Ishikawa (cell line): ENCODE measurements around the gene MCF2L.

Experiments
- CEBPB ChIP-seq: IDR thresholded peaks from 2 replicates; pipeline ENCODE4 v1.6.1; 2012
- CREB1 ChIP-seq: IDR thresholded peaks from 2 replicates; pipeline ENCODE4 v1.6.1; 2012; ENCODE audit warnings: low read depth
- EGR1 ChIP-seq: IDR thresholded peaks from 2 replicates; pipeline ENCODE4 v1.6.1; 2012
- EP300 ChIP-seq: IDR thresholded peaks from 2 replicates; pipeline ENCODE4 v1.6.1; 2012; ENCODE audit warnings: borderline replicate concordance
- FOXM1 ChIP-seq: IDR thresholded peaks from 2 replicates; pipeline ENCODE4 v1.6.1; 2012; ENCODE audit warnings: low read depth, borderline replicate concordance
- NFIC ChIP-seq: IDR thresholded peaks from 2 replicates; pipeline ENCODE4 v1.6.1; 2012
- RAD21 ChIP-seq: IDR thresholded peaks from 2 replicates; pipeline ENCODE4 v1.6.1; 2012; ENCODE audit warnings: low read depth
- TAF1 ChIP-seq: IDR thresholded peaks from 2 replicates; pipeline ENCODE4 v1.6.1; 2012; ENCODE audit warnings: low read depth, mild to moderate bottlenecking
- TCF12 ChIP-seq: IDR thresholded peaks from 2 replicates; pipeline ENCODE4 v1.6.1; 2012; ENCODE audit warnings: low read depth
- TEAD4 ChIP-seq: IDR thresholded peaks from 2 replicates; pipeline ENCODE4 v1.6.1; 2012
- YY1 ChIP-seq: IDR thresholded peaks from 2 replicates; pipeline ENCODE4 v1.6.1; 2012; ENCODE audit warnings: low read depth
- ZBTB7A ChIP-seq: IDR thresholded peaks from 2 replicates; pipeline ENCODE4 v1.6.1; 2012; ENCODE audit warnings: low read depth
- TF ChIP-seq, protein P1 (sequence below): IDR thresholded peaks from 2 replicates; pipeline ENCODE4 v1.6.1; 2012
- TF ChIP-seq, protein P2 (sequence below): IDR thresholded peaks from 2 replicates; pipeline ENCODE4 v1.6.1; 2012
- TF ChIP-seq, protein P3 (sequence below): IDR thresholded peaks from 2 replicates; pipeline ENCODE4 v1.6.1; 2012; ENCODE audit warnings: low read depth, mild to moderate bottlenecking

Gene MCF2L

DNA sequence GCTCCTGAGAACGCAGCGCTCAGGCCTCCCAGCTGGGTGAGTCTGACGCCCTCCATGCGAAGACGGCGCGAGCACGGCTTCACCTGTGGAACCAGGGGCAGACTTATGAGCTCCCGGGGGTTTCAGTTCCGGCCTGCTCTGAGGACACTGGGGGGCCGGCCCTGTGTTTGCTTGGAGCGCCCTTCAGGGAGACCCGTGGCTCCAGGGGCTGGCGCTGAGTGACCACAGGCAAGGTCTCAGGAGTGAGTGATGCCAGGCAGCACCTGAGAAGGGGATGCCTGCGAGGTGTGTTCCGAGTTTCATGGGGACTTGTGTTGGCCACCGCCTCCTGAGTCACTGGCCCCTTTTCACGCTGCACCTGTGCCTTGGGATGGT, 4.5 kb downstream of the MCF2L start:
- TF ChIP-seq, protein P1, sequence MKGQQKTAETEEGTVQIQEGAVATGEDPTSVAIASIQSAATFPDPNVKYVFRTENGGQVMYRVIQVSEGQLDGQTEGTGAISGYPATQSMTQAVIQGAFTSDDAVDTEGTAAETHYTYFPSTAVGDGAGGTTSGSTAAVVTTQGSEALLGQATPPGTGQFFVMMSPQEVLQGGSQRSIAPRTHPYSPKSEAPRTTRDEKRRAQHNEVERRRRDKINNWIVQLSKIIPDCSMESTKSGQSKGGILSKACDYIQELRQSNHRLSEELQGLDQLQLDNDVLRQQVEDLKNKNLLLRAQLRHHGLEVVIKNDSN = no peak
- no peak for TF ChIP-seq NFIC

DNA sequence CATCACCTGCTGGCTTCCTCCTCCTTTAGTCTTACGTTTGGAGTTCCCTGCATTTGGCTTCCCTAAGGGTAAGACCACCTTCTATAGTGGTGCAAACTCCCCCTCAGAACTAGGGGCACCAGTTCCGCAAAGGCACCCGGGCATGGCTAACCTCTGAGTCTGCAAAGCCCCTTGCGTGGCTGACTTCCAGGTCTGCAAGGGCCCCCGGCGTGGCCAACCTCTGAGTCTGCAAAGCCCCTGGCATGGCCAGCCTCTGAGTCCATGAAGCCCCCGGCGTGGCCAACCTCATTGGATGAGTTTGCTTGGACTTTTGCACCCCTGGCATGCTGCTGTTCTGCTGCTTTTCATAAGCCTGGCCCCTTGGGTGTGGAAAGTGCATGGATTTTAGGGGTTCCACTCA, 5.1 kb downstream of the MCF2L start:
- TF ChIP-seq, protein P2, sequence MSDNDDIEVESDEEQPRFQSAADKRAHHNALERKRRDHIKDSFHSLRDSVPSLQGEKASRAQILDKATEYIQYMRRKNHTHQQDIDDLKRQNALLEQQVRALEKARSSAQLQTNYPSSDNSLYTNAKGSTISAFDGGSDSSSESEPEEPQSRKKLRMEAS = no peak
- TF ChIP-seq, protein P1 = no peak
- TF ChIP-seq TCF12 (no peak), YY1 (no peak), TAF1 (no peak), TEAD4 (no peak), FOXM1 (no peak), EP300 (no peak), CEBPB (no peak), NFIC (no peak), EGR1 (no peak), ZBTB7A (no peak), CREB1 (no peak), RAD21 (no peak)
- TF ChIP-seq, protein P3, sequence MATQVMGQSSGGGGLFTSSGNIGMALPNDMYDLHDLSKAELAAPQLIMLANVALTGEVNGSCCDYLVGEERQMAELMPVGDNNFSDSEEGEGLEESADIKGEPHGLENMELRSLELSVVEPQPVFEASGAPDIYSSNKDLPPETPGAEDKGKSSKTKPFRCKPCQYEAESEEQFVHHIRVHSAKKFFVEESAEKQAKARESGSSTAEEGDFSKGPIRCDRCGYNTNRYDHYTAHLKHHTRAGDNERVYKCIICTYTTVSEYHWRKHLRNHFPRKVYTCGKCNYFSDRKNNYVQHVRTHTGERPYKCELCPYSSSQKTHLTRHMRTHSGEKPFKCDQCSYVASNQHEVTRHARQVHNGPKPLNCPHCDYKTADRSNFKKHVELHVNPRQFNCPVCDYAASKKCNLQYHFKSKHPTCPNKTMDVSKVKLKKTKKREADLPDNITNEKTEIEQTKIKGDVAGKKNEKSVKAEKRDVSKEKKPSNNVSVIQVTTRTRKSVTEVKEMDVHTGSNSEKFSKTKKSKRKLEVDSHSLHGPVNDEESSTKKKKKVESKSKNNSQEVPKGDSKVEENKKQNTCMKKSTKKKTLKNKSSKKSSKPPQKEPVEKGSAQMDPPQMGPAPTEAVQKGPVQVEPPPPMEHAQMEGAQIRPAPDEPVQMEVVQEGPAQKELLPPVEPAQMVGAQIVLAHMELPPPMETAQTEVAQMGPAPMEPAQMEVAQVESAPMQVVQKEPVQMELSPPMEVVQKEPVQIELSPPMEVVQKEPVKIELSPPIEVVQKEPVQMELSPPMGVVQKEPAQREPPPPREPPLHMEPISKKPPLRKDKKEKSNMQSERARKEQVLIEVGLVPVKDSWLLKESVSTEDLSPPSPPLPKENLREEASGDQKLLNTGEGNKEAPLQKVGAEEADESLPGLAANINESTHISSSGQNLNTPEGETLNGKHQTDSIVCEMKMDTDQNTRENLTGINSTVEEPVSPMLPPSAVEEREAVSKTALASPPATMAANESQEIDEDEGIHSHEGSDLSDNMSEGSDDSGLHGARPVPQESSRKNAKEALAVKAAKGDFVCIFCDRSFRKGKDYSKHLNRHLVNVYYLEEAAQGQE = no peak

DNA sequence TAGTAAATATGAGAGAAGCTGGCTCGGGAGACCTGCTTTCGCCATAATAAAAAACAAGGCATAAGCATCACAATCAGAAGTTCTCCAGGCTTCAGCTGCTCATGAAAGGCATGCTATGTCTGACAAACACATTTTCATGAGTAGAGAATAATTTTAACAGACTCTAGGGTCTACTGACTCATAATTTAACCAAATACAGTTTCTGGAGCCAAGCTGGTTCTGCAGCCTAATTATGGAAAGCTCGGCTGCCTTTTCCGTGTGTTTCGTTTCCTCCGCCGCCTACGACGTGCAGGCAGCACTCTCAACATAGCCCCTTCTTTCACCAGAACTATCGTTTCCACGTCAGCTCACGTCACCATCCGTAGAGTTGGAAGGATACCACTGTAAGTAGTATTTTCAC, 5.7 kb downstream of the MCF2L start:
- TF ChIP-seq EGR1 (no peak), EP300 (no peak), ZBTB7A (no peak), YY1 (no peak), FOXM1 (no peak), TEAD4 (no peak), CEBPB (no peak), TCF12 (no peak), CREB1 (no peak), TAF1 (no peak), RAD21 (no peak), NFIC (no peak)
- TF ChIP-seq, protein P2 = no peak
- TF ChIP-seq, protein P3 = no peak
- TF ChIP-seq, protein P1 = no peak

DNA sequence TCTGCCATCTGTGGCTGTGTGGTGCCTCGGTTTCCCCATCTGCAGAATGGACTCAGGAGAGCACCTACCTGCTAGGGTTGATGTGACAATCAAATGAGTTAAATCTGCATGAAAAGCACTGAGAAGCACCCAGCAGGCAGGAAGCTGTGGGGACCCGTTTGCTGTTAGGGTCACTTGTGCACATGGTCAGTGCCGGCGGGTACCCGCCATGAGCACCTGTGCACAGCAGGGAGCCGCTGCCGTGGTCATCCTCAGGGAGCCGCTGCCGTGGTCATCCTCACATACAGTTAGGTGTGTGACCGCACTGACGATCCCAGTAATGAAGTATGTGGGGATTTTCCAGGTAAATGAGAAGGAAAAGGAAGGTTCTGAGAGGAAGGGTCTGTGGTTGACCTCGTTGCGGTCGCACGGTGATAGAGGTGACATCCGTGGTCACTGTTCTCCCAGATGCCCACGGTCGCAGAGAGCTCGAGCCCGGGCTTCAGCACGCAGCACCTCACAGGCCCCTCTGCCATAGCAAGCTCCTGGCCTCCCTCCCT, 6.5 kb downstream of the MCF2L start:
- TF ChIP-seq ZBTB7A = no peak
- TF ChIP-seq CEBPB = no peak
- no peak for TF ChIP-seq EP300
- TF ChIP-seq FOXM1 = no peak
- TF ChIP-seq, protein P3 = no peak
- no peak for TF ChIP-seq YY1
- TF ChIP-seq, protein P1 = no peak
- no peak for TF ChIP-seq EGR1
- TF ChIP-seq, protein P2 = no peak
- no peak for TF ChIP-seq TAF1
- TF ChIP-seq TEAD4 = no peak
- no peak for TF ChIP-seq RAD21
- no peak for TF ChIP-seq TCF12
- TF ChIP-seq CREB1 = no peak
- no peak for TF ChIP-seq NFIC
